ENCODE results near the gene SUMO3. TPM values are rescaled to one million over a fixed set of nuclear protein-coding genes. Genes with fewer than 3 reads are reported as not detected.

Gene SUMO3
- total and polyA plus RNA-seq, 2 experiments from 2014 or later = 90.8 to 103 TPM

GRCh38 chr21:44838951-44839350, 21.1 kb upstream of the SUMO3 start:
- Mint-ChIP-seq H3K9me3 (no peaks in the 10 kb centered on the region), H3K27me3 (ENCODE audit: insufficient read depth, low read depth, poor library complexity) (peaks cover 8% of the 10 kb centered on the region)
- no peak for TF ChIP-seq POLR2AphosphoS5 (IDR thresholded peaks at IDR 0.05; ENCODE audit: low read depth)
- no peak for TF ChIP-seq EZH2 (IDR thresholded peaks at IDR 0.05; ENCODE audit: low read depth, unreplicated experiment)
- TF ChIP-seq CTCF (conservative IDR thresholded peaks at IDR 0.05; ENCODE audit: low read depth in 2 of 2) = no peak
- TF ChIP-seq ZNF114 (CRISPR knock-in tag; IDR thresholded peaks at IDR 0.05) = no peak
- no peak for TF ChIP-seq CREB1 (CRISPR knock-in tag; IDR thresholded peaks at IDR 0.05; ENCODE audit: low read depth)
- no peak for TF ChIP-seq ZNF331 (CRISPR knock-in tag; IDR thresholded peaks at IDR 0.05; ENCODE audit: low read depth)
- no peak for TF ChIP-seq ETS1 (IDR thresholded peaks at IDR 0.05)
- TF ChIP-seq STAT1 (IDR thresholded peaks at IDR 0.05; ENCODE audit: unreplicated experiment) = no peak
- TF ChIP-seq EZH2phosphoT487 (IDR thresholded peaks at IDR 0.05; ENCODE audit: unreplicated experiment) = no peak
- no peak for TF ChIP-seq JUNB (IDR thresholded peaks at IDR 0.05; ENCODE audit: unreplicated experiment)
- TF ChIP-seq NANOG (IDR thresholded peaks at IDR 0.05; ENCODE audit: borderline replicate concordance) = no peak
- no peak for TF ChIP-seq ZNF462 (CRISPR knock-in tag; IDR thresholded peaks at IDR 0.05)
- TF ChIP-seq REST (IDR thresholded peaks at IDR 0.05; ENCODE audit: unreplicated experiment) = no peak

More at GRCh38 chr21:44838951-44839350, 21.1 kb upstream of the SUMO3 start:
- Histone ChIP-seq H3K4me2 (no peak overlapping the region), H3F3A (replicated peaks; ENCODE audit: low read depth) (no peaks in the 10 kb centered on the region), H3K79me2 (replicated peaks; ENCODE audit: insufficient read depth) (no peaks in the 10 kb centered on the region), H3K9me2 (ENCODE audit: insufficient read depth) (no peaks in the 10 kb centered on the region), H3K4me1 (ENCODE audit: insufficient read depth) (no peaks in the 10 kb centered on the region), H3K27ac (ENCODE audit: low read depth) (no peak overlapping the region), H3K4me3 (no peak overlapping the region), H2AFZ (no peak overlapping the region), H3K27me3 (ENCODE audit: insufficient read depth) (no peaks in the 10 kb centered on the region), H3K36me3 (ENCODE audit: insufficient read depth) (no peaks in the 10 kb centered on the region), H4K20me1 (replicated peaks; ENCODE audit: insufficient read depth) (no peaks in the 10 kb centered on the region)
- H3K36me3 Mint-ChIP-seq (ENCODE audit: low read depth) = no peaks in the 10 kb centered on the region
- no peaks in the 10 kb centered on the region for H3K4me1 Mint-ChIP-seq
- DNase-seq (ENCODE audit: low spot score) (no peak), ATAC-seq (no peak)
- H3K4me3 Mint-ChIP-seq = no peak overlapping the region
- H3K27ac Mint-ChIP-seq = no peak overlapping the region
